GM19351 (cell line): ENCODE results near the gene BCAS3.

Source experiments
- ATAC-seq: cut with Tn5 transposase; IDR thresholded peaks from one replicate; pipeline ENCODE4 v1.9.1; 2021; ENCODE audit warnings: mild to moderate bottlenecking, moderate library complexity; ENCODE audit not compliant: unreplicated experiment

Gene BCAS3

GRCh38 chr17:61399131-61400065, 721.7 kb downstream of the BCAS3 start, which contains the start of gene TBX2:
Gene TBX2, plus strand, starts transcription at chr17:61399843. Its CDS starts 334 bp downstream, at chr17:61400177.
- ATAC-seq: no peak

DNA sequence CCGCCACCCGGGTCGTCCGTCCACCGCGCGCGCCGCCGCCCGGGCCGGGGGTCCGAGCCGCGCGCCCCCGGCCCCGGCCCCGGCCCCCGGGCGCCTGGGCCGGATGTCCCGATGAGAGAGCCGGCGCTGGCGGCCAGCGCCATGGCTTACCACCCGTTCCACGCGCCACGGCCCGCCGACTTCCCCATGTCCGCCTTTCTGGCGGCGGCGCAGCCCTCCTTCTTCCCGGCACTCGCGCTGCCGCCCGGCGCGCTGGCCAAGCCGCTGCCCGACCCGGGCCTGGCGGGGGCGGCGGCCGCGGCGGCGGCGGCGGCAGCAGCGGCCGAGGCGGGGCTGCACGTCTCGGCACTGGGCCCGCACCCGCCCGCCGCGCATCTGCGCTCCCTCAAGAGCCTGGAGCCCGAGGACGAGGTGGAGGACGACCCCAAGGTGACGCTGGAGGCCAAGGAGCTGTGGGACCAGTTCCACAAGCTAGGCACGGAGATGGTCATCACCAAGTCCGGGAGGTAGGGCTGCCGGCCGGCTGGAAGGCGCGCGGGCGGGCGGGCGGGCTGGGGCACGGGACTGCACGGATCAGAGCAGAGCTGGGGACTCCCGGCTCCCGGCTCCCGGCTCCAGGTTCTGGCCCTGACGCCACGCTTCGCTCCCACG, 722.5 kb downstream of the BCAS3 start:
- ATAC-seq: no peak

- no peak for ATAC-seq
Observed at GRCh38 chr17:61400717-61401388, 723.2 kb downstream of the BCAS3 start.

DNA sequence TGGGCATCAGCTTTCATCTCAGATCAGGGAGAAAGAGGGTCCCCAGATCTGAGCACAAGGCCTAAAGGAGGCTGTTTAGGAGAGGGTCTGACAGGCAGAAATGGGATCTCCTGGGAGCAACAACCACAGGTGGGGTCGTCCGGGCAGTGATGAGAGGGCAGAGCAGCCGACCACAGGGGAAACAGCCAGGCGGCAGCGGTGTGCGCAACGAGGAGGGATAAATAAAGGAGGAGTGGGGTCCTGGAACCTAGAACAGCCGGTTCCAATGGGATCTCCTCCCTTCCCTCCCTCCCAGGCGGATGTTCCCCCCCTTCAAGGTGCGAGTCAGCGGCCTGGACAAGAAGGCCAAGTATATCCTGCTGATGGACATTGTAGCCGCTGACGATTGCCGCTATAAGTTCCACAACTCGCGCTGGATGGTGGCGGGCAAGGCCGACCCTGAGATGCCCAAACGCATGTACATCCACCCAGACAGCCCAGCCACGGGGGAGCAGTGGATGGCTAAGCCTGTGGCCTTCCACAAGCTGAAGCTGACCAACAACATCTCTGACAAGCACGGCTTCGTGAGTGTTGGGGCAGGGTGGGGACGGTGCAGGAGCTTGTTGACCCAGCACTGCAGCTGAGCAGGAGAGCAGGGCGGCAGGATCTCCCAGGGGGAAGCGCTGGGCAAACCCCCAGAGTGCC, 723.9 kb downstream of the BCAS3 start:
- no peak for ATAC-seq

- no peak for ATAC-seq
Observed at GRCh38 chr17:61402073-61402541, 724.5 kb downstream of the BCAS3 start.

DNA sequence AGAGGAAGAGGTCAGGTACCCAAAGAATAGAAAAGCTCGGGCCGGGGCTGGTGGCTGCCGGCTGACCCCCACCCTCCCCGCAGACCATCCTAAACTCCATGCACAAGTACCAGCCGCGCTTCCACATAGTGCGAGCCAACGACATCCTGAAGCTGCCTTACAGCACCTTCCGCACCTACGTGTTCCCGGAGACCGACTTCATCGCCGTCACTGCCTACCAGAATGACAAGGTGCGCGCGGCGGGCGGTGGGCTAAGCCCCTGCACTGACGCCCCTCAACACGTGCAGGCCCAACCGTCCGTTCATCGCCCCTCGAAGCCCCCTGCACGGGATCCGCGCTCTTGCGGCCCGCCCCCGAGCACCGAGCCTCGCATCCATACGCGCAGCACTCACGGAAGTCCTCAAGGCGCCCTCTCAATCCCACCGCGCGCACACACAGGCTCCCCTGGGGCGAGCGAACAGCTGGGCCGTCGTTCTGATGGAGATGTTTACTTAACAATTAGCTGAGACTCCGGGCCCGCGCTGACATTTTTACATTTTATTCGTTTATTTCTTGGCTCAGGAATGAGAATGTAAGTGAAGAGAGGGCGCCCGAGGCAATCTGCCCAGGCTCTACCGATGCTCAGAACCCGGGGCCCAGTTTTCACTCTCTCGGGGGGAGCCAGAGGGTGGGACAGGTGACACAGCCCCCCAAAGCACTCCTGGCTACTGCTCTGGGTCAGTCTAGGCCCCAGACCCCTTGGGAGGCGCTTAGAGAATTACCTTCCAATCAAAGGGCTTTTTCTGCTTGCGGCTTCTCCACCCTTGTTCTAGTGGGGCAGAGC, 725.5 kb downstream of the BCAS3 start:
- ATAC-seq: no peak

DNA sequence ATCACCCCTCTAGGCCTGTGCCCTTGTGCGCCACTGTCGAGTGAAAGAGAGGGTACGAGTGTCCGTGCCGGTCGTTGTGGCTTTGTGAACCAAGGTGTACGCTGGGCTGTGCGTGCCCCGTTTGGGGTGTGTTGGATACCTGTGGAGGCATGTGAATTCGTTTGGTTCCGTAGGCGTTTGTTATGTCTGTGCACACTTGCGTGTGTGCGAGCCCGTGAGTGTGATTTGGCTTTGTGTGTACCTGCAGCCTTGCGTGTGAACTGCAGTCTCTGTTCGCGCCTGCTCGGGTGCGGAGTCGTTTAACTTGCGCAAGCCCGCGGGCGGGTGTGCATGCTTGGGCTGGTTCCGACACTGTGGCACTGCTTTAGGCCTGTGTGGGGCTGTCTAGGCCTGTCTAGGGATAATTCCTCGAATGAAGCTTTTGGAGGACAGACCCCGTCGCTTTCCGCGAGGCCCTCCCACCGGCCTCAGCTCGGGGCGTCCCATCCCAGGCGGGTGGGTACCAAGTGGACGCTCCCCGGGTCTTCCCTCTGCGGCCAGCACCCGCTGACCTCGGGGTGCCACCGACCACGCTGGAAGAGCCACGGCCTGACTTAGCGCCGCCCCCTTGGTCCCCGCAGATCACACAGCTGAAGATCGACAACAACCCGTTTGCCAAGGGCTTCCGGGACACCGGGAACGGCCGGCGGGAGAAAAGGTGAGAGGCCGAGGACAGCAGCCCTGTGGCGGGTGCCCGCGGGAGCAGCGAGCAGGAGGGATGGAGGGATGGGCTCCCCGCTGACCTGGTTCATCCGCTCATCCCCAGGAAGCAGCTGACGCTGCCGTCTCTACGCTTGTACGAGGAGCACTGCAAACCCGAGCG, 726.4 kb downstream of the BCAS3 start:
- ATAC-seq: no peak

DNA sequence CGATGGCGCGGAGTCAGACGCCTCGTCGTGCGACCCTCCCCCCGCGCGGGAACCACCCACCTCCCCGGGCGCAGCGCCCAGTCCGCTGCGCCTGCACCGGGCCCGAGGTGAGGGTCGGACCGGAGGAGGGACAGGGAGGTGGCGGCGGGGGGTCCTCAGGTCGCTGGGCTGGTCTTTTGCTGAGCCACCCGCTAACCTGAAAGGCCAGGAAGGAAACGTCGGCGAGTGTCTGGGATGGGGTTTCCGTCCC, 726.9 kb downstream of the BCAS3 start:
- no peak for ATAC-seq

GRCh38 chr17:61404913-61405685, 727.4 kb downstream of the BCAS3 start:
- ATAC-seq: no peak

GRCh38 chr17:61405686-61406536, 728.3 kb downstream of the BCAS3 start:
- ATAC-seq: no peak

- no peak for ATAC-seq
Observed at GRCh38 chr17:61406537-61406845, 728.8 kb downstream of the BCAS3 start.

- ATAC-seq: no peak
Observed at GRCh38 chr17:61406971-61407911, 729.6 kb downstream of the BCAS3 start.

- no peak for ATAC-seq
Observed at GRCh38 chr17:61408151-61409041, 730.7 kb downstream of the BCAS3 start.

GRCh38 chr17:61409301-61410112, 731.9 kb downstream of the BCAS3 start:
- ATAC-seq: no peak
